GM19468 (cell line): ENCODE measurements around the gene MAPK12.

ENCODE experiments used
- ATAC-seq: cut with Tn5 transposase; IDR thresholded peaks from one replicate; pipeline ENCODE4 v1.9.1; 2021; ENCODE audit warnings: mild to moderate bottlenecking, moderate library complexity, moderate number of reproducible peaks; ENCODE audit not compliant: unreplicated experiment; ENCODE audit errors: extremely low read depth

The MAPK12 gene

GRCh38 chr22:50255099-50255498 lies 6.4 kb downstream of the MAPK12 start:
- ATAC-seq: no peak

GRCh38 chr22:50253941-50254340 lies 7.5 kb downstream of the MAPK12 start:
- no peak for ATAC-seq

GRCh38 chr22:50253046-50253915 lies 8.2 kb downstream of the MAPK12 start:
- no peak for ATAC-seq

GRCh38 chr22:50252082-50253045 lies 9.1 kb downstream of the MAPK12 start:
- no peak for ATAC-seq

- no peak for ATAC-seq
These were observed 9.9 kb downstream of the MAPK12 start for GRCh38 chr22:50251477-50252081.

GRCh38 chr22:50250555-50251476 lies 10.7 kb downstream of the MAPK12 start, which contains the start of gene HDAC10:
Gene HDAC10, minus strand, starts transcription at chr22:50251265. Its CDS starts 233 bp downstream, at chr22:50251032.
- peak; percentile 64 for ATAC-seq

- no peak for ATAC-seq
These were observed 11.3 kb downstream of the MAPK12 start for GRCh38 chr22:50250249-50250554.

GRCh38 chr22:50249341-50250248 lies 11.9 kb downstream of the MAPK12 start:
- no peak for ATAC-seq

GRCh38 chr22:50248196-50249081 lies 13.0 kb downstream of the MAPK12 start:
- ATAC-seq: no peak

GRCh38 chr22:50247748-50248147 lies 13.7 kb downstream of the MAPK12 start:
- ATAC-seq: no peak

- no peak for ATAC-seq
These were observed 15.0 kb downstream of the MAPK12 start for GRCh38 chr22:50246242-50247175.

- ATAC-seq: no peak
These were observed 16.0 kb downstream of the MAPK12 start for GRCh38 chr22:50245214-50246072.

- ATAC-seq: peak; percentile 42
These were observed 16.9 kb downstream of the MAPK12 start, which contains the start of gene TUBGCP6 for GRCh38 chr22:50244420-50245213. Gene TUBGCP6, minus strand, starts transcription at chr22:50245023. Its CDS starts 564 bp downstream, at chr22:50244459.

- no peak for ATAC-seq
These were observed 17.6 kb downstream of the MAPK12 start for GRCh38 chr22:50243685-50244419.
